GM23338 (cell line): ENCODE results near the gene UCHL1. TPM values are rescaled to one million over a fixed set of nuclear protein-coding genes. Genes with fewer than 3 reads are reported as not detected.

Experiments used
- ATAC-seq: fragments of 200-7000 bp; cut with Tn5 transposase; 3 replicates; pipeline ENCODE4 v1.9.1; 2020
- DNase-seq: peaks from one replicate; pipeline ENCODE4 v3.0.0-alpha.2; 2015; ENCODE audit warnings: low spot score
- H2AFZ ChIP-seq: fragments of 200-600 bp; sonication (generic); 2 replicates; pipeline ENCODE4 v1.8.0; 2016; ENCODE audit warnings: antibody characterized with exemption, mild to moderate bottlenecking, moderate library complexity
- H3F3A ChIP-seq: fragments of 200-600 bp; sonication (generic); replicated peaks from 2 replicates; pipeline ENCODE4 v1.8.0; 2017; ENCODE audit warnings: antibody characterized with exemption, mixed run types, low read depth
- H3K27ac ChIP-seq: fragments of 200-600 bp; sonication (generic); 2 replicates; pipeline ENCODE4 v1.6.1; 2016; ENCODE audit warnings: low read depth
- H3K27me3 ChIP-seq: fragments of 200-600 bp; sonication (generic); 2 replicates; pipeline ENCODE4 v1.8.0; 2016; ENCODE audit warnings: mild to moderate bottlenecking, mixed run types, moderate library complexity; ENCODE audit not compliant: insufficient read depth
- H3K36me3 ChIP-seq: fragments of 200-600 bp; sonication (generic); 2 replicates; pipeline ENCODE4 v1.8.0; 2016; ENCODE audit warnings: mild to moderate bottlenecking; ENCODE audit not compliant: insufficient read depth
- H3K4me1 ChIP-seq: fragments of 200-600 bp; sonication (generic); 2 replicates; pipeline ENCODE4 v1.8.0; 2016; ENCODE audit warnings: mild to moderate bottlenecking, moderate library complexity; ENCODE audit not compliant: insufficient read depth
- H3K4me2 ChIP-seq: fragments of 200-600 bp; sonication (generic); 2 replicates; pipeline ENCODE4 v1.7.1; 2017; ENCODE audit warnings: mixed run types
- H3K4me3 ChIP-seq: fragments of 200-600 bp; sonication (generic); 2 replicates; pipeline ENCODE4 v1.6.1; 2016; ENCODE audit warnings: mixed run types
- H3K79me2 ChIP-seq: fragments of 200-600 bp; sonication (generic); replicated peaks from 2 replicates; pipeline ENCODE4 v1.8.0; 2017; ENCODE audit warnings: mild to moderate bottlenecking; ENCODE audit not compliant: insufficient read depth
- H3K9me2 ChIP-seq: fragments of 200-600 bp; sonication (generic); 2 replicates; pipeline ENCODE4 v1.8.0; 2017; ENCODE audit not compliant: insufficient read depth
- H4K20me1 ChIP-seq: fragments of 200-600 bp; sonication (generic); replicated peaks from 2 replicates; pipeline ENCODE4 v1.8.0; 2017; ENCODE audit warnings: mild to moderate bottlenecking; ENCODE audit not compliant: insufficient read depth
- H3K27ac Mint-ChIP-seq: 2 replicates; pipeline ENCODE4 v1.8.0; 2020; ENCODE audit warnings: inconsistent platforms, mild to moderate bottlenecking, moderate library complexity, mixed read lengths
- H3K27me3 Mint-ChIP-seq: 3 replicates; pipeline ENCODE4 v1.8.0; 2022; ENCODE audit warnings: low read depth, mild to moderate bottlenecking, moderate library complexity, mixed read lengths, inconsistent platforms; ENCODE audit not compliant: insufficient read depth, poor library complexity
- H3K36me3 Mint-ChIP-seq: 3 replicates; pipeline ENCODE4 v1.8.0; 2021; ENCODE audit warnings: low read depth, mild to moderate bottlenecking, inconsistent platforms, moderate library complexity, mixed read lengths
- H3K4me1 Mint-ChIP-seq: 3 replicates; pipeline ENCODE4 v1.8.0; 2020; ENCODE audit warnings: mild to moderate bottlenecking, inconsistent platforms, mixed read lengths
- H3K4me3 Mint-ChIP-seq: 3 replicates; pipeline ENCODE4 v1.8.0; 2021; ENCODE audit warnings: moderate library complexity, mild to moderate bottlenecking, inconsistent platforms, mixed read lengths
- H3K9me3 Mint-ChIP-seq: 3 replicates; pipeline ENCODE4 v1.8.0; 2020; ENCODE audit warnings: moderate library complexity, mild to moderate bottlenecking, inconsistent platforms, mixed read lengths
- CREB1 ChIP-seq: fragments of 250-450 bp; sonication (Bioruptor Pico); IDR thresholded peaks from 2 replicates; pipeline ENCODE4 v1.5.0; 2020; ENCODE audit warnings: low read depth, mild to moderate bottlenecking, moderate library complexity
- CTCF ChIP-seq, 2 experiments: fragments of 200-600 bp in 1 of 2; sonication (generic) in 1 of 2; conservative IDR thresholded peaks; 2 replicates each; pipeline versions ENCODE4 v1.5.1 to v1.6.1; 2016 to 2017; ENCODE audit warnings: antibody characterized with exemption in 2 of 2, low read depth in 2 of 2, mild to moderate bottlenecking in 2 of 2, moderate library complexity in 1 of 2
- EZH2 ChIP-seq: fragments of 200-600 bp; sonication (generic); IDR thresholded peaks from one replicate; pipeline ENCODE4 v1.8.0; 2017; ENCODE audit warnings: antibody characterized with exemption, mild to moderate bottlenecking, low read depth; ENCODE audit not compliant: unreplicated experiment
- EZH2phosphoT487 ChIP-seq: fragments of 200-600 bp; sonication (generic); IDR thresholded peaks from one replicate; pipeline ENCODE4 v1.8.1; 2018; ENCODE audit warnings: antibody characterized with exemption; ENCODE audit not compliant: unreplicated experiment
- REST ChIP-seq: IDR thresholded peaks from one replicate; pipeline ENCODE4 v1.6.1; 2018; ENCODE audit warnings: antibody characterized with exemption; ENCODE audit not compliant: unreplicated experiment
- STAT1 ChIP-seq: IDR thresholded peaks from one replicate; pipeline ENCODE4 v1.6.1; 2016; ENCODE audit warnings: antibody characterized with exemption; ENCODE audit not compliant: unreplicated experiment
- ZNF114 ChIP-seq: fragments of 250-450 bp; sonication (Bioruptor Pico); IDR thresholded peaks from 2 replicates; pipeline ENCODE4 v1.5.0; 2020; ENCODE audit warnings: mild to moderate bottlenecking, moderate library complexity
- polyA plus RNA-seq: library from polyadenylated mRNA; unstranded; fragments of >200 nt; fragmentation: Nextera tagmentation; extraction: Ambion mirVana; gene quantifications from 2 replicates; pipeline ENCODE4 v1.2.1, GENCODE V29; 2016
- total RNA-seq: library from RNA; depleted of rRNA; stranded (reverse); fragments of >200 nt; shearing (Covaris generic); gene quantifications from 2 replicates; pipeline ENCODE4 v1.2.3, GENCODE V29; 2014
- TF ChIP-seq, protein P1 (sequence below): IDR thresholded peaks from 2 replicates; pipeline ENCODE4 v1.6.1; 2016; ENCODE audit warnings: antibody characterized with exemption

The UCHL1 gene
- total and polyA plus RNA-seq, 2 experiments from 2014 or later: 998 to 1,758 TPM

DNA sequence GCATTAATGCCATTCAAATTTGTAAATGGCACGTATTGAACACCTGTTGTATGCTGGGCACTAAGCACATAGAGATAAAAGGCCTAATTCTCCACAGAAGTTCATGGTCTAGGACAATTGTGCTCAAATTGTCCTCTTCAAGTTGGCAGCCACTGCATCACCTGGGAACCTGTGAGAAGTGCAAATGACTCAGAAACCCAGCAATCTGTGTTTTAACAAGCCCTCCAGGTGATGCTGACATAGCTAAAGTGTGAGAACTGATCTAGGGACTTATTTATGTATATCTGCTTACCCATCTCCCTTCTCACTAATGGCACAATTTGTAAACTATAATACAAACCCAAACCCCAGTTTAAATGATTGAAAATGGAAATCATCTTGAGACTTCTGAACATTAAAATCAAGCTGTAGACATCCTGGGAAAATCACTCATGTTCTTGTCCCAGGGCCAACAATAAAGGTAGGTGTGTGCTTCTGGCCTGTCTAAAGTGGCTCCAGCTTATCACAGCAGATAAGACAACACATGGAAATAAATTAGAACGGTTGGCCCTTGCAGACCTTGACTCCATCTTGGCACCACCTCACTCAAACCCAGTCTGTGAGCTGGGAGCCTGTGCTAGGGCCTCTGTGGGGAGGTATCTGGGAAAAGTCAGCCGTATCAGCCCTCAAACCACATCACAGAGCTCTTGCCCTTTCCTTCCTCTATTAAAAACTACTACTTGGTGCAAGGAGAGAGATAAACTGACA is 46.8 kb downstream of the UCHL1 start:
- H3K36me3 Mint-ChIP-seq: no peaks in the 10 kb centered on the region
- H3K27me3 Mint-ChIP-seq: peaks cover 2% of the 10 kb centered on the region
- ATAC-seq (no peak), DNase-seq (no peak)
- no peak overlapping the region for H3K4me3 Mint-ChIP-seq
- TF ChIP-seq EZH2 (no peak), CREB1 (no peak), EZH2phosphoT487 (no peak), CTCF (conservative IDR thresholded peaks at IDR 0.05; ENCODE audit: low read depth in 2 of 2) (no peak), REST (no peak)
- TF ChIP-seq, protein P1, sequence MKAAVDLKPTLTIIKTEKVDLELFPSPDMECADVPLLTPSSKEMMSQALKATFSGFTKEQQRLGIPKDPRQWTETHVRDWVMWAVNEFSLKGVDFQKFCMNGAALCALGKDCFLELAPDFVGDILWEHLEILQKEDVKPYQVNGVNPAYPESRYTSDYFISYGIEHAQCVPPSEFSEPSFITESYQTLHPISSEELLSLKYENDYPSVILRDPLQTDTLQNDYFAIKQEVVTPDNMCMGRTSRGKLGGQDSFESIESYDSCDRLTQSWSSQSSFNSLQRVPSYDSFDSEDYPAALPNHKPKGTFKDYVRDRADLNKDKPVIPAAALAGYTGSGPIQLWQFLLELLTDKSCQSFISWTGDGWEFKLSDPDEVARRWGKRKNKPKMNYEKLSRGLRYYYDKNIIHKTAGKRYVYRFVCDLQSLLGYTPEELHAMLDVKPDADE: no peak
- no peaks in the 10 kb centered on the region for H3K9me3 Mint-ChIP-seq
- no peak overlapping the region for H3K27ac ChIP-seq
- H3K36me3 ChIP-seq: no peaks in the 10 kb centered on the region
- H3K4me1 Mint-ChIP-seq: no peaks in the 10 kb centered on the region; the same call in 2 of the 3 replicates
- H3K27me3 ChIP-seq: no peaks in the 10 kb centered on the region
- no peaks in the 10 kb centered on the region for H4K20me1 ChIP-seq
- H3K4me3 ChIP-seq: no peak overlapping the region
- no peaks in the 10 kb centered on the region for H3K4me1 ChIP-seq
- peaks cover 11% of the 10 kb centered on the region; the same call in 1 of the 2 replicates for H3K9me2 ChIP-seq
- H3K79me2 ChIP-seq: no peaks in the 10 kb centered on the region
- no peak overlapping the region for H3K27ac Mint-ChIP-seq
- no peak overlapping the region for H3K4me2 ChIP-seq
- no peaks in the 10 kb centered on the region for H3F3A ChIP-seq
- no peak overlapping the region for H2AFZ ChIP-seq

DNA sequence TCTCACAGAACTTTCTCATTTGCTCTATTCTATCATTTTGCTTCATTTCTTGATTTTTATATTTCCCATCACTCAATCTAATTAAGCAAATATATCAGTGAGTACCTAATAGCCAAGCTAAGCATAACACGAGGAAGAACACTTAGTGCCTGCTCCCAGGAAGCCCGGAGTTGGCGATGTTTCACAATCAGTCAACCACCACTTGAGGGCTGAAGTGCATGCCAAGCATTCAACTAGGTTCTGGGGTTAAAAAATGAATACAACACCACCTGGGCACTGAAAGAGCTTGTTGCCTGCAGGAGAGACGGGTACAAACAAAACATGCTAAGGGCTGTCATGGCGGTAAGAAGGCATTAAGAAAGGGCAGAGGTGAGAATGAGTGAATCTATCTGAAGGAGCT is 47.5 kb downstream of the UCHL1 start:
- H4K20me1 ChIP-seq: no peaks in the 10 kb centered on the region
- DNase-seq (no peak), ATAC-seq (no peak)
- H3K4me2 ChIP-seq: no peak overlapping the region
- H2AFZ ChIP-seq: 0 out of 2 replicates have a peak overlapping the region, but pooled peaks have one; percentile 10
- no peaks in the 10 kb centered on the region for H3K4me1 ChIP-seq
- no peaks in the 10 kb centered on the region for H3K36me3 Mint-ChIP-seq
- no peaks in the 10 kb centered on the region for H3K27me3 ChIP-seq
- no peaks in the 10 kb centered on the region for H3F3A ChIP-seq
- H3K4me3 ChIP-seq: no peak overlapping the region
- no peaks in the 10 kb centered on the region for H3K36me3 ChIP-seq
- peaks cover 11% of the 10 kb centered on the region; the same call in 1 of the 2 replicates for H3K9me2 ChIP-seq
- H3K27ac ChIP-seq: no peak overlapping the region
- H3K27ac Mint-ChIP-seq: no peak overlapping the region
- no peaks in the 10 kb centered on the region for H3K79me2 ChIP-seq
- H3K4me1 Mint-ChIP-seq: no peaks in the 10 kb centered on the region
- no peak overlapping the region for H3K4me3 Mint-ChIP-seq
- no peaks in the 10 kb centered on the region for H3K9me3 Mint-ChIP-seq
- H3K27me3 Mint-ChIP-seq: peaks cover 2% of the 10 kb centered on the region
- TF ChIP-seq CREB1 (no peak), EZH2 (no peak), ZNF114 (no peak), STAT1 (no peak)
